CD4-positive, CD25-positive, alpha-beta regulatory T cell (primary cell): ENCODE measurements around the gene RNF157. TPM values are rescaled to one million over a fixed set of nuclear protein-coding genes. Genes with fewer than 3 reads are reported as not detected.
"Not testable (repeated sequence)": the region's sequence is repeated elsewhere in the genome, so short reads cannot be mapped to it uniquely, and the experiment has no call there.

Source experiments
- ATAC-seq, 2 donors: fragments of 150-1000 bp; cut with Tn5 transposase; one replicate each; pipeline ENCODE4 v1.10.0; 2021; ENCODE audit warnings: low read depth in 2 of 2, moderate number of reproducible peaks in 2 of 2, moderate library complexity in 1 of 2
- DNase-seq, 3 donors: peaks; one replicate each; pipeline versions ENCODE4 v3.0.0 to v3.0.0-alpha.2; 2012 to 2022; ENCODE audit warnings: mixed read lengths in 1 of 3
- H3K27ac ChIP-seq: one replicate; pipeline ENCODE4 v1.7.0; 2013; ENCODE audit warnings: mild to moderate bottlenecking, low read length; ENCODE audit not compliant: insufficient read depth, poor library complexity, severe bottlenecking
- H3K27me3 ChIP-seq: one replicate; pipeline ENCODE4 v1.7.0; 2013; ENCODE audit warnings: low read length; ENCODE audit not compliant: control insufficient read depth, insufficient read depth
- H3K36me3 ChIP-seq: one replicate; pipeline ENCODE4 v1.7.0; 2013; ENCODE audit warnings: mild to moderate bottlenecking, low read length, moderate library complexity; ENCODE audit not compliant: control insufficient read depth, insufficient read depth
- H3K4me1 ChIP-seq: 2 replicates; pipeline ENCODE4 v1.7.0; 2013; ENCODE audit warnings: mild to moderate bottlenecking, low read length; ENCODE audit not compliant: insufficient read depth, control insufficient read depth, poor library complexity, severe bottlenecking
- H3K4me3 ChIP-seq: one replicate; pipeline ENCODE4 v1.7.0; 2013; ENCODE audit warnings: low read depth, mild to moderate bottlenecking, low read length, moderate library complexity
- H3K9me3 ChIP-seq, 2 experiments: 1 replicate in 1 of 2; 2 replicates in 1 of 2; pipeline ENCODE4 v1.7.0; 2013; ENCODE audit warnings: low read length in 2 of 2, mild to moderate bottlenecking in 1 of 2, moderate library complexity in 1 of 2; ENCODE audit not compliant: control insufficient read depth in 2 of 2
- H3K27ac Mint-ChIP-seq, 3 donors: one replicate each; pipeline ENCODE4 v1.8.0; 2020 to 2022; ENCODE audit warnings: mild to moderate bottlenecking in 3 of 3, mixed read lengths in 3 of 3, moderate library complexity in 2 of 3
- H3K27me3 Mint-ChIP-seq: one replicate; pipeline ENCODE4 v1.8.0; 2022; ENCODE audit warnings: mild to moderate bottlenecking, mixed read lengths
- H3K36me3 Mint-ChIP-seq: one replicate; pipeline ENCODE4 v1.8.0; 2020; ENCODE audit warnings: mixed read lengths
- H3K4me1 Mint-ChIP-seq, 4 donors: one replicate each; pipeline ENCODE4 v1.8.0; 2020 to 2022; ENCODE audit warnings: mixed read lengths in 4 of 4, mild to moderate bottlenecking in 1 of 4
- H3K4me3 Mint-ChIP-seq, 4 donors: one replicate each; pipeline ENCODE4 v1.8.0; 2020 to 2022; ENCODE audit warnings: mild to moderate bottlenecking in 4 of 4, mixed read lengths in 4 of 4, moderate library complexity in 3 of 4
- H3K9me3 Mint-ChIP-seq, 7 donors: one replicate each; pipeline ENCODE4 v1.8.0; 2020 to 2022; ENCODE audit warnings: mixed read lengths in 7 of 7, mild to moderate bottlenecking in 3 of 7, moderate library complexity in 2 of 7
- polyA plus RNA-seq, 4 donors: library from polyadenylated mRNA; unstranded; fragments of 300-500 nt; fragmentation: Illumina TruSeq; gene quantifications; one replicate each; pipeline ENCODE4 v1.2.3, GENCODE V29; 2021
- total RNA-seq: library from RNA; stranded (reverse); gene quantifications from one replicate; pipeline ENCODE4 v1.2.3, GENCODE V29; 2022

Gene RNF157
- total and polyA plus RNA-seq, 5 donors from 2014 or later: 3.3 to 17.7 (median 5.1) TPM

DNA sequence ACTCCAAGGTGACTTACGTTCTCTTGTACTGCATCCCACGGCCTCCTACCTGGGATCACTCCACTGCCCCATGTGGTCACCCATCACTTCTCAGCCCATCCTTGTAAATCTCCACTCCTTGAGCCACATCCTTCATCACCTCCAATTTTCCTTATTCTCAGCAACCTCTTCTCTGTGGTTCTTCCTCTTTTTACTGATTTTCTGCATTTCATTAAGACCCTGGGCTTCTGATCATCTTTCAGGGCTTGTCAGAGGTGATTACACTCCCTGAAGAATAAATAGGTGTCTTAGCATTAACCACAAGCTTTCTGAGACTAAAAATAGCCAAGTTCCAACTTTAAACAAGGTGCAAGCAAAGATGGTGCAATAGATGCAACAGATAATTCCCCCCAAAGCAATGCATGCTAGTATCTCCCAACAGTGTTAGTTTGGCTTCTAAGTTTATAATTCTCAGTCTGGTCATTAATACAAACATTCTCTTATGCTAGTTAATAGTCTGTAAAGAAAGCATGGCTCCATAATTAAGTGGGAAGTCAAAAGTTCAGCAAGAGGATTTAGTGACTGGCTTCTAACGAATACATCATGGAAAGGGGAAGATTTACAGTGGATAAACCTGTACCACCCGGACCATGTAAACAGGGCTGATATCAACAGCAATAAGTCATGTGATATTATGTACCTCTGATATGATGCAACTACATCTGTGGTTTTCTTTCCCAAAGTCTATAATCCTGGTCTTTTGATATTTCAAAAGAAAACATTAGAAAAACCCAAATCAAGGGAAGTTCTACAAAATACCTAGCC, 51.9 kb downstream of the RNF157 start:
- Mint-ChIP-seq H3K27ac (peak overlapping the region; percentile 94 to 96 (median 96)), H3K4me3 (peak overlapping the region; percentile 33 to 63 (median 48)), H3K36me3 (peaks cover 11% of the 10 kb centered on the region), H3K4me1 (peaks cover 22 to 75% (median 46%) of the 10 kb centered on the region in 4 donors), H3K27me3 (no peaks in the 10 kb centered on the region), H3K9me3 (peaks cover 0 to 2% (median 0%) of the 10 kb centered on the region in 7 donors)
- Histone ChIP-seq H3K36me3 (no peaks in the 10 kb centered on the region), H3K27ac (peak overlapping the region; percentile 56), H3K4me3 (peak overlapping the region; percentile 34), H3K4me1 (peaks cover 62% of the 10 kb centered on the region), H3K27me3 (no peaks in the 10 kb centered on the region), H3K9me3 (no peaks in the 10 kb centered on the region)
- DNase-seq: no peak
- no peak for ATAC-seq

DNA sequence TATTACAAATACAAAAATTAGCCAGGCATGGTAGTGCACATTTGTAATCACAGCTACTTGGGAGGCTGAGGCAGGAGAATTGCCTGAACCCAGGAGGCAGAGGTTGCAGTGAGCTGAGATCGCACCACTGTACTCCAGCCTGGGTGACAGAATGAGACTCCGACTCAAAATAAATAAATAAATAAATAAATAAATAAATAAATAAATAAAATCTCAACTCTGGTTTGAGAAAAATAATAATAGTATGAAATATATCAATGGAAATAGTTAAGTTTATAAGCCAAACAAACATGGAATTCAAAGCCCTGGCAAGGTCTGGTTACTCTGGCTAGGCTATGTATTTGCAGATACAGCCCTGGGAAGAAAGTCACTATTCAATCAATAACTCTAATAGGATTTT, 53.5 kb downstream of the RNF157 start:
- Mint-ChIP-seq H3K27ac (peak overlapping the region in 2 of 3 donors; percentile 38 to 55), H3K36me3 (peaks cover 11% of the 10 kb centered on the region), H3K4me1 (peaks cover 17 to 66% (median 39%) of the 10 kb centered on the region in 4 donors)
- not testable (repeated sequence) for H3K4me3 ChIP-seq, H3K9me3 Mint-ChIP-seq, H3K4me3 Mint-ChIP-seq, H3K36me3 ChIP-seq, H3K9me3 ChIP-seq, DNase-seq, ATAC-seq, H3K27me3 Mint-ChIP-seq, H3K27ac ChIP-seq, H3K27me3 ChIP-seq
- H3K4me1 ChIP-seq: peaks cover 56% of the 10 kb centered on the region

DNA sequence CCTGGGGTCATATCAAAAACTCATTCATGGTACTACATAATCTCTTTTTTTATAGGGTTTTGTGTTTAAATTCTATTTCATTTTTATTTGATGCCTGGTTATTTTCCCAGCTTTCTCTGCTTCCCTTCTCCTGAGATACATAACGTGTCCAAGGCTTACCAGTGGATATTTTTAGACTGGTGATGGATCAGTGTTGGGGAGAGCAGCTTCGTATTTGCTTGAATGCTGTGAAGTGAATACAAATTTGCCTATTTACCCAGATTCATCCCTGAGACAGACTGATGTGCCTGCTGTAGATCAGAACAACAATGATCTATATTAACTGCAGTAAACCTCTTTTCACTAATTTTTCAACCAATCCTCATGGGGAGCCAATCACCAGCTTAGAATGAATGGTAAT, 56.0 kb downstream of the RNF157 start:
- H3K27me3 Mint-ChIP-seq: no peaks in the 10 kb centered on the region
- H3K27ac Mint-ChIP-seq: peak overlapping the region in 1 of 3 donors; percentile 21
- no peak overlapping the region for H3K4me3 ChIP-seq
- H3K4me1 ChIP-seq: peaks cover 54% of the 10 kb centered on the region
- no peak overlapping the region for H3K4me3 Mint-ChIP-seq
- ATAC-seq (no peak), DNase-seq (no peak)
- no peaks in the 10 kb centered on the region for H3K36me3 ChIP-seq
- no peaks in the 10 kb centered on the region for H3K9me3 Mint-ChIP-seq
- no peak overlapping the region for H3K27ac ChIP-seq
- H3K4me1 Mint-ChIP-seq: peaks cover 29 to 68% (median 46%) of the 10 kb centered on the region in 4 donors
- H3K27me3 ChIP-seq: no peaks in the 10 kb centered on the region
- H3K9me3 ChIP-seq: no peaks in the 10 kb centered on the region
- peaks cover 11% of the 10 kb centered on the region for H3K36me3 Mint-ChIP-seq

DNA sequence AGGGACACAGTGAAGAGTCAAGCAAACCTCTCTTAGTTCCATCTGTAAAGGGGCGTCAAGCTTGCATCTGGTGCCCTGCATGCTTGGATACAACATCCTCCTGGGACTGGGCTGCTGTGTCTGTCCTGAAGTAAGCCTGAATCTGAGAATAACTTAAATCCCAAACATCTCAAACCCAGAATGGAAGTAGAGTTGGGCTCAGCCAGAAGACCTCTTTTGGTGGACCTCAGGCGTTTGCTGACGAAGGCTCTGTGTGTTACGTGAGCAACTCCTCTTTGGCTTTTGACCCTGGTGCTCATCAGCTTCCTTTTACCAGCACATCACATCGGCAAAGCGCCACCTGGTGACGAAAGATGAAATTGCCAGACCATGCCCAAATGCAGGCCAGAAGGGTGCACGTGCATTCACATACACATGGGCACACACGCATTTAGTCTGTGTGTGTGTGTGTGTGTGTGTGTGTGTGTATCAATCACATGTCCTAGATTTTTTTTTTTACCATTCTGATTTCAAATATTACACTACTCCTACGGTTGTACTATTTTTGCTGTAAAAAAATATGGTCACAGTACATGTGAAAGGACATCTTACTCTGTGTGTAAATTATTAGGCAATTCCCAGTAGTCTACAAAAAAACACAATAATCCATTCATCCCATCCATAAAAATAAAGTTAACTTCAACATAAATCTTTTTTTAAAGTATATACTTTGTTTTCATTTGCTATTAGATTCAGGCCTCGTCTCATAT, 58.1 kb downstream of the RNF157 start:
- Mint-ChIP-seq H3K4me1 (peaks cover 14 to 71% (median 35%) of the 10 kb centered on the region in 4 donors), H3K27ac (peak overlapping the region; percentile 53 to 92 (median 92)), H3K4me3 (peak overlapping the region in 3 of 4 donors; percentile 39 to 61 (median 53)), H3K27me3 (no peaks in the 10 kb centered on the region), H3K9me3 (no peaks in the 10 kb centered on the region), H3K36me3 (peaks cover 4% of the 10 kb centered on the region)
- peaks cover 54% of the 10 kb centered on the region for H3K4me1 ChIP-seq
- peak; percentile 83 to 97 (median 90) for DNase-seq
- no peaks in the 10 kb centered on the region for H3K36me3 ChIP-seq
- H3K4me3 ChIP-seq: peak overlapping the region; percentile 60
- no peaks in the 10 kb centered on the region for H3K9me3 ChIP-seq
- no peaks in the 10 kb centered on the region for H3K27me3 ChIP-seq
- H3K27ac ChIP-seq: peak overlapping the region; percentile 75
- peak; percentile 64 to 73 for ATAC-seq

DNA sequence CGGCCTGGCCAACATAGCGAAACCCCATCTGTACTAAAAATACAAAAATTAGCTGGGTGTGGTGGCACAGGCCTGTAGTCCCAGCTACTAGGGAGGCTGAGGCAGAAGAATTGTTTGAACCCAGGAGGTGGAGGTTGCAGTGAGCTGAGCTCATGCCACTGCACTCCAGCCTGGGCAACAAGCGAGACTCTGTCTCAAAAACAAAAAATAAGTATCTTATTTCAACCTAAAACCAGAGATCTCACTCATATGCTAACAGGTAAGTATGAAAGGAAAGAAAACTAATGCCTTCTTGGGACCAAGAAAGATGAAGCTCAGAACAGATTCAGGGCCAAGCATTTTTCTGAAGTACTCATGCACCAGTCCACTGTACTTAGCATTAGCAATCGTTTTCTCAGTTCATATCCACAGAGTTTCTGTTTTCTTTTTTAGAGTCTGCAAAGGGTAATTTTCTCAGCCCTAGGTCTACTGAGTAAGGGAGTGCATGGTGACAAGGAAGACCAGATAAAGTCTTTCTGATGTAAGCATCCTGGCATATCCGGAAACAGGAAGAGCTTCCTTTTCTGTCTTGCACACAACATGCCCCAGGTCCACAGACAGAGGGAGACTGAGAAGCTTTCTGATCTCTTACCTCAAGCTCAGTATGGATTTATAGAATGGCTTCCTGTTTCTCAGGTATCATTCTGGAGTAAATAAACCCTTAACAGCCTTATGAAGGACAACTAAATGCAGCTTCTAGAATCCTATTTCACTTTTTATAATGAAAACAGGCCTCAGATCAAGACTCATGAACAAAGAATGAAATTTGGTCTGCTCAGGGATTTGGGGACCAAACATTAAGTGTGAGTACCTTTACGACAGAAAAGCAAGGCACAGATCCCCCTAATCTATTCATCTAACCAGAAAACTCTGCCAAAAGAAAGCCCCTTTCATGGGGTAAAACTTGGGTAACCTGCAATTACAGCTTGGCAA, 60.5 kb downstream of the RNF157 start:
- ATAC-seq: peak; percentile 80 to 85
- peak overlapping the region; percentile 75 for H3K27ac ChIP-seq
- no peaks in the 10 kb centered on the region for H3K36me3 ChIP-seq
- H3K27me3 Mint-ChIP-seq: no peaks in the 10 kb centered on the region
- H3K27me3 ChIP-seq: no peaks in the 10 kb centered on the region
- peak overlapping the region; percentile 67 for H3K4me3 ChIP-seq
- no peaks in the 10 kb centered on the region for H3K9me3 Mint-ChIP-seq
- peaks cover under 1% of the 10 kb centered on the region for H3K36me3 Mint-ChIP-seq
- peak overlapping the region; percentile 92 to 94 (median 92) for H3K27ac Mint-ChIP-seq
- peaks cover 21 to 70% (median 35%) of the 10 kb centered on the region in 4 donors for H3K4me1 Mint-ChIP-seq
- peaks cover 57% of the 10 kb centered on the region for H3K4me1 ChIP-seq
- peak; percentile 15 to 93 (median 64) for DNase-seq
- H3K9me3 ChIP-seq: no peaks in the 10 kb centered on the region
- peak overlapping the region; percentile 1 to 65 (median 49) for H3K4me3 Mint-ChIP-seq

DNA sequence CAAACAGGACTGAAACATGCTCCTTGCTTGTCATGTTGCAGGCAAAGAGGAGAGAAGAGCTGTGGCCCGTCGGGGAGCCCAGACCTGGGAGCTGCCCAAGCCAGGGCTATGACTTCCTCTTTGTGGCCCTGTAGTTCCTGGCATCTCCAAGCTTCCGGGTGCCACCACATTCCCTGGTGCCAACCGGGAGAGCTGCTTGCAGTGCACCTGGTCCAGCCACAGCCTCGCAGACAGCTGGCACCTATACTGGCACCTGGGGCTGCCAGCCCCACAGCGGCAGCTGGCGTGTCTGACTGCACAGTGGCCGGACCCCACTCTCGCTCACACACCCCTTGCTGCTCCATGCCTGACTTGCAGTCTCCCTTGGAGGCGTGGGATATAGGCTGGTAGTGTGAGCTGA, 62.2 kb downstream of the RNF157 start:
- Mint-ChIP-seq H3K27ac (peak overlapping the region; percentile 92 to 94 (median 92)), H3K4me3 (no peak overlapping the region), H3K27me3 (no peaks in the 10 kb centered on the region), H3K9me3 (no peaks in the 10 kb centered on the region), H3K4me1 (peaks cover 21 to 64% (median 31%) of the 10 kb centered on the region in 4 donors), H3K36me3 (no peaks in the 10 kb centered on the region)
- Histone ChIP-seq H3K9me3 (no peaks in the 10 kb centered on the region), H3K4me1 (peaks cover 53% of the 10 kb centered on the region), H3K36me3 (no peaks in the 10 kb centered on the region), H3K27me3 (no peaks in the 10 kb centered on the region), H3K4me3 (no peak overlapping the region), H3K27ac (peak overlapping the region; percentile 75)
- ATAC-seq (no peak), DNase-seq (no peak)
